ENCODE data around the gene HBA2. TPM values are rescaled to one million over a fixed set of nuclear protein-coding genes. Genes with fewer than 3 reads are reported as not detected.

Gene HBA2
- total RNA-seq, 1 experiment from 2014 or later: not detected

GRCh38 chr16:194516-194915, 21.8 kb downstream of the HBA2 start:
- Histone ChIP-seq H3K79me1 (ENCODE audit: insufficient read depth, low read depth, low read length, poor library complexity, severe bottlenecking) (no peaks in the 10 kb centered on the region), H3K23ac (ENCODE audit: insufficient read length, low read depth, low read length) (no peak overlapping the region), H2BK12ac (ENCODE audit: insufficient read length, low read depth, low read length) (no peak overlapping the region), H3T11ph (ENCODE audit: low read length) (no peak overlapping the region), H3K4ac (ENCODE audit: low read depth, low read length) (no peak overlapping the region), H3K23me2 (ENCODE audit: insufficient read length, low read depth, low read length, poor library complexity, severe bottlenecking) (no peaks in the 10 kb centered on the region), H3K27ac (ENCODE audit: insufficient read length, low read depth, low read length) (no peak overlapping the region), H2BK120ac (ENCODE audit: low read depth, low read length, poor library complexity, severe bottlenecking) (no peak overlapping the region), H3K56ac (ENCODE audit: insufficient read length, low read depth, low read length) (no peak overlapping the region), H3K14ac (ENCODE audit: insufficient read depth, low read length) (no peak overlapping the region), H4K5ac (ENCODE audit: insufficient read length, low read depth, low read length) (no peak overlapping the region), H2BK20ac (ENCODE audit: low read depth, low read length, poor library complexity, severe bottlenecking) (no peak overlapping the region), H3K18ac (ENCODE audit: insufficient read length, low read depth, low read length) (no peak overlapping the region), H3K4me2 (ENCODE audit: insufficient read depth, insufficient read length, low read length) (no peak overlapping the region), H2AK5ac (ENCODE audit: insufficient read length, low read length) (no peak overlapping the region), H3K27me3 (ENCODE audit: insufficient read depth, low read length) (no peaks in the 10 kb centered on the region), H2BK15ac (ENCODE audit: low read depth, low read length) (no peak overlapping the region), H3K9me3 (ENCODE audit: control insufficient read depth, low read depth, low read length) (no peaks in the 10 kb centered on the region), H3K4me1 (ENCODE audit: insufficient read depth, low read length) (no peaks in the 10 kb centered on the region), H3K9ac (ENCODE audit: extremely low read depth, insufficient read length, low read length) (no peak overlapping the region), H4K20me1 (ENCODE audit: control insufficient read depth, insufficient read depth, insufficient read length) (peaks cover 2% of the 10 kb centered on the region), H4K91ac (ENCODE audit: insufficient read length, low read depth, low read length) (no peak overlapping the region), H2BK5ac (ENCODE audit: insufficient read length, low read length) (no peak overlapping the region), H3K79me2 (ENCODE audit: insufficient read depth, low read length) (no peaks in the 10 kb centered on the region), H2AFZ (ENCODE audit: low read length) (no peak overlapping the region), H4K8ac (replicated peaks; ENCODE audit: insufficient read length, low read depth, low read length) (no peak overlapping the region)
- H3K4me3 Mint-ChIP-seq: no peak overlapping the region
- H3K9me3 Mint-ChIP-seq: no peaks in the 10 kb centered on the region
- TF ChIP-seq CTCF (conservative IDR thresholded peaks at IDR 0.05): no peak
- H3K27me3 Mint-ChIP-seq (ENCODE audit: low read depth): no peaks in the 10 kb centered on the region
- H3K27ac Mint-ChIP-seq: no peak overlapping the region
- H3K36me3 Mint-ChIP-seq (ENCODE audit: insufficient read depth in 1 of 3, low read depth in 3 of 3): peaks cover 61 to 95% (median 84%) of the 10 kb centered on the region in 3 experiments
- WGBS (ENCODE audit: extremely low coverage, insufficient read length, low lambda C conversion rate): no CpG with 5 or more reads among the region's 6 CpGs
- no peak for DNase-seq
- no peaks in the 10 kb centered on the region for H3K4me1 Mint-ChIP-seq
